AG04450 (cell line): ENCODE measurements around the gene ISOC2. TPM values are rescaled to one million over a fixed set of nuclear protein-coding genes. Genes with fewer than 3 reads are reported as not detected.
"Not testable (repeated sequence)": the region's sequence is repeated elsewhere in the genome, so short reads cannot be mapped to it uniquely, and the experiment has no call there.

Experiments used
- CTCF ChIA-PET: fragments of 300-600, 350-600 bp; formaldehyde crosslinking; extraction: SDS; loops from one replicate; lab custom pipeline; 2022; ENCODE audit warnings: antibody characterized with exemption, inconsistent platforms; lab: Charles Lee
- POLR2A ChIA-PET: fragments of 350-600 bp; formaldehyde crosslinking; extraction: SDS; loops from one replicate; lab custom pipeline; 2021; ENCODE audit warnings: antibody characterized with exemption, inconsistent platforms; lab: Yijun Ruan, JAX
- DNase-seq: peaks from one replicate; pipeline ENCODE4 v3.0.0-alpha.2; 2011; ENCODE audit warnings: low read depth, low spot score
- H3K27ac ChIP-seq: one replicate; pipeline ENCODE4 v1.5.1; 2012; ENCODE audit warnings: low read depth, low read length, control low read depth
- H3K27me3 ChIP-seq: one replicate; pipeline ENCODE4 v1.6.0; 2012; ENCODE audit warnings: low read length; ENCODE audit not compliant: control insufficient read depth, insufficient read depth
- H3K4me3 ChIP-seq: 2 replicates; pipeline ENCODE4 v1.5.1; 2011; ENCODE audit warnings: mild to moderate bottlenecking, low read depth, low read length, control low read depth
- H3K9me3 ChIP-seq: 2 replicates; pipeline ENCODE4 v1.5.1; 2012; ENCODE audit warnings: low read length; ENCODE audit not compliant: control insufficient read depth, insufficient read depth
- polyA plus RNA-seq: library from polyadenylated mRNA; depleted of rRNA; stranded (reverse); fragments of >200 nt; gene quantifications from 2 replicates; pipeline ENCODE4 v1.2.3, GENCODE V29; 2011
- TF ChIP-seq, protein P1 (sequence below): IDR thresholded peaks from 2 replicates; pipeline ENCODE4 v1.5.1; 2011; ENCODE audit warnings: low read depth, low read length, control low read depth, inconsistent platforms

ISOC2 gene
- polyA plus RNA-seq, 1 experiment = 45.1 TPM

DNA sequence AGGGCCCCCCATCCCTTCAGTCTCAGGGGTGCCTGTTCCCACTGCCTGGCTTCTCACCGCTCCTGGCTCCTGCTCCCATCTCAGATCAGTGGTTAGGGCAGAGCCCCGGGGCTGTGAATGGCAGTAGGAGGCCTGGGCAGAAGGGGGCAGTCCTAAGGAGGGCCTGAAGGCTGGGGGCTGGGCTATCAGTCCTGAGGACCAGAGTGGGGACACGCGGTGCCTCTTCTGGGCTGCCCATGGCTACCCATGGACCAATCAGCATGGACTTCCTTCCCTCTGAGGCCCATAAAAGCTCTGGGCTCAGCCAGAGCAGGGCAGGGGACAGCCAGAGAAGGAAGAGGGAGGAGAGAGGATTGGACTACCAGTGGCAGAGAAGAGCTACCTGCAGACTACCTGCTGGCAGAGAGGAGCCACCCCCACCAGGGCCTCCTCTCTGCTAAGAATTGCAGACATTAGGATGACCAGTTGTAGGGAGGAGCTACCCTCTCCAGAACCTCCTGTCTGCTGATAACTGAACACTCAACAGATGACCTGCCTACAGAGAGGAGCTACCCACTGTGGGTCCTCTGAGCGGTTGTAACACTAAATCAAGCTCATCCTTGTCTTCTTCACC lies 41.7 kb downstream of the ISOC2 start:
- H3K27me3 ChIP-seq = peaks cover 12% of the 10 kb centered on the region
- POLR2A ChIA-PET = interaction anchor here (1.2 to 2.3 kb wide), 2 partner anchors 12 to 13 kb away, joined by 4 to 11 read pairs; partner anchors contain the start of gene UBE2S
- CTCF ChIA-PET = interaction anchor here (1.1 to 3.6 kb wide), 6 partner anchors 17 to 331 kb away, joined by 4 to 62 read pairs (median 14); no protein-coding TSS in a partner anchor

DNA sequence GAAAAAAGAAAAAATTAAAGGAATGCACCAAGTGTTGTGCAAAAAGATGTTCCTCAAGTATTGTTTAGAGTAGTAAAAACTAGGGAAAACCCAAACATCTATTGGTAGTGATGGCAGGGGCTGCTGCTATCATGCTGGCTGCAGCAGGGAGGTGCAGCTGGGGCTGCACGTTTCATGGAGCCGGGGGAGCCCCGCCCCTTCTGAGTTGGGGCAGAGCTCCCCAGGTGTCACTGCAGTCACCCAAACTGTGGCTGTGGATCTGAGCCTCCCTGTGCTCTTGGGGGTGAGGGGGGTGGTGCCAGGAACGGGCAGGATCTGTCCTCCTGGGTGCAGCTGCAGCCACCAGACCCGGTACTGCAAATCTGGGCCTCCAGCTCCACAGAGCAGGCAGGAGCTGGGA lies 42.3 kb downstream of the ISOC2 start:
- Histone ChIP-seq H3K9me3 (peaks cover 6% of the 10 kb centered on the region; the same call in 1 of the 2 replicates), H3K4me3 (no peak overlapping the region), H3K27me3 (peaks cover 7% of the 10 kb centered on the region), H3K27ac (no peak overlapping the region)
- ChIA-PET POLR2A (interaction anchor here (0.6 to 2.3 kb wide), 3 partner anchors 12 to 160 kb away, joined by 3 to 11 read pairs (median 3); partner anchors contain the start of genes PPP6R1 and UBE2S), CTCF (interaction anchor here (1.0 to 3.6 kb wide), 14 partner anchors 10 to 330 kb away, joined by 3 to 62 read pairs (median 8); partner anchors contain the start of gene PPP6R1)
- TF ChIP-seq, protein P1, sequence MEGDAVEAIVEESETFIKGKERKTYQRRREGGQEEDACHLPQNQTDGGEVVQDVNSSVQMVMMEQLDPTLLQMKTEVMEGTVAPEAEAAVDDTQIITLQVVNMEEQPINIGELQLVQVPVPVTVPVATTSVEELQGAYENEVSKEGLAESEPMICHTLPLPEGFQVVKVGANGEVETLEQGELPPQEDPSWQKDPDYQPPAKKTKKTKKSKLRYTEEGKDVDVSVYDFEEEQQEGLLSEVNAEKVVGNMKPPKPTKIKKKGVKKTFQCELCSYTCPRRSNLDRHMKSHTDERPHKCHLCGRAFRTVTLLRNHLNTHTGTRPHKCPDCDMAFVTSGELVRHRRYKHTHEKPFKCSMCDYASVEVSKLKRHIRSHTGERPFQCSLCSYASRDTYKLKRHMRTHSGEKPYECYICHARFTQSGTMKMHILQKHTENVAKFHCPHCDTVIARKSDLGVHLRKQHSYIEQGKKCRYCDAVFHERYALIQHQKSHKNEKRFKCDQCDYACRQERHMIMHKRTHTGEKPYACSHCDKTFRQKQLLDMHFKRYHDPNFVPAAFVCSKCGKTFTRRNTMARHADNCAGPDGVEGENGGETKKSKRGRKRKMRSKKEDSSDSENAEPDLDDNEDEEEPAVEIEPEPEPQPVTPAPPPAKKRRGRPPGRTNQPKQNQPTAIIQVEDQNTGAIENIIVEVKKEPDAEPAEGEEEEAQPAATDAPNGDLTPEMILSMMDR = no peak
- DNase-seq = no peak

More for the DNA sequence above, 41.7 kb downstream of the ISOC2 start:
- TF ChIP-seq, protein P1 = no peak
- no peak overlapping the region for H3K4me3 ChIP-seq
- peaks cover 6% of the 10 kb centered on the region; the same call in 1 of the 2 replicates for H3K9me3 ChIP-seq
- no peak overlapping the region for H3K27ac ChIP-seq
- no peak for DNase-seq

DNA sequence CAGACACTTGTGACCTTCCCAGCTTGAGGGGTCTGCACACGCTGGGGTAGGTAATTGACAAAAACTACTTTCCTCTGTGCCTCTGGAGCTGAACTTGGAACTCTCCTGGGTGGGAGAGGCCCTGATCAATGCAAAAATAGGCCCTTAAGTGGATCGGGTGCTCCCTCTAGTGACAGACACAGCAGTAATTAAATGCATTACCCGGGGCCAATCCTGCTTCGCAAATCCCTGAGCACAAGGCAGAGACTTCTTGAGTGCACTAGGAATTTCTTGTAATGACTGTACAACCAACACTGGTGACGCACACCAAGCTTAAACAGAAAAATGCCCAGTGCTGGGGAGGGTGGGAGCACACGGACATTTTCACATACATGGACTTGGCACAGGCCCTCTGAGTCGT lies 43.3 kb downstream of the ISOC2 start:
- H3K27me3 ChIP-seq = peaks cover 5% of the 10 kb centered on the region
- no peak overlapping the region for H3K4me3 ChIP-seq
- POLR2A ChIA-PET = interaction anchor here (1.8 to 2.3 kb wide), 2 partner anchors 11 to 86 kb away, joined by 3 to 11 read pairs; partner anchors contain the start of gene UBE2S
- peak; percentile 73 for DNase-seq
- CTCF ChIA-PET = interaction anchor here (0.5 to 3.6 kb wide), 17 partner anchors 9 to 940 kb away, joined by 3 to 62 read pairs (median 8); partner anchors contain the start of genes PPP6R1 and ZNF865
- peaks cover 6% of the 10 kb centered on the region; the same call in 1 of the 2 replicates for H3K9me3 ChIP-seq
- TF ChIP-seq, protein P1 = peak; percentile 82
- H3K27ac ChIP-seq = no peak overlapping the region

DNA sequence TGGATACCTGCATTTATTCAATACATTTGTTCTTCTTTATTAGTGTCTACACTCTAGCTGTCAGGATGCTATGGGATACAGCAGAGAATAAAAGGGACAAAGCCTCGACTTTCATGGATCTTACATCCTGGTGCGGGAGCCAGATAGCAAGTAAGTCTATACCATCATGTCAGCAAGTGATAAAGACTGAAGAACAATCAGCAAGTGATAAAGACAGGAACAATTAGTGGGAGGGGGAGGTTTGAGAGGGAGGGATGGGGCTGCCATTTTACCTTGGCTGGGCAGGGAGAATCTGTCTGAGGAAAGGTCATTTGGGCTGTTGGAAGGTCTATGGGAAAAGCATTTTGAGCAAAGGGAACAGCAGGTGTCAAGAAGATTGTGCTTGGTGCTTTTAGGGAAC lies 51.3 kb downstream of the ISOC2 start:
- Histone ChIP-seq H3K9me3 (no peaks in the 10 kb centered on the region), H3K27ac (no peak overlapping the region), H3K4me3 (no peak overlapping the region), H3K27me3 (no peaks in the 10 kb centered on the region)
- ChIA-PET POLR2A (no interaction called here), CTCF (interaction anchor here (1.9 to 2.7 kb wide), 2 partner anchors 8 to 58 kb away, joined by 7 to 16 read pairs; no protein-coding TSS in a partner anchor)
- DNase-seq = no peak
- TF ChIP-seq, protein P1 = no peak

DNA sequence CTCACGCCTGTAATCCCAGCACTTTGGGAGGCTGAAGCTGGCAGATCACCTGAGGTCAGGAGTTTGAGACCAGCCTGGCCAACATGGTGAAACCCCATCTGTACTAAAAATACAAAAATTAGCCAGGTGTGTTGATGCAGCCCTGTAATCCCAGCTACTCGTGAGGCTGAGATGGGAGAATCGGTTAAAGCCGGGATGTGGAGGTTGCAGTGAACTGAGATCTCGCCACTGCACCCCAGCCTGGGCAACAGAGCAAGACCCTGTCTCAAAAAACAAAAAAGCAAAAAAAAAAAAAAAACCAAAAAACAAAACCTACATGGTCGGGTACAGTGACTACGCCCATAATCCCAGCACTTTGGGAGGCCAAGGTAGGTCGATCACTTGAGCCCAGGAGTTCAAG lies 52.3 kb downstream of the ISOC2 start:
- ChIA-PET POLR2A (interaction anchor here (0.6 kb wide), 1 partner anchor 41 kb away, joined by 4 read pairs; no protein-coding TSS in a partner anchor), CTCF (interaction anchor here (1.0 to 2.7 kb wide), 3 partner anchors 9 to 268 kb away, joined by 6 to 16 read pairs (median 7); no protein-coding TSS in a partner anchor)
- H3K4me3 ChIP-seq, H3K9me3 ChIP-seq, H3K27me3 ChIP-seq, DNase-seq, H3K27ac ChIP-seq: not testable (repeated sequence)
